ENCODE results near the gene IL20RB.

The IL20RB gene

DNA sequence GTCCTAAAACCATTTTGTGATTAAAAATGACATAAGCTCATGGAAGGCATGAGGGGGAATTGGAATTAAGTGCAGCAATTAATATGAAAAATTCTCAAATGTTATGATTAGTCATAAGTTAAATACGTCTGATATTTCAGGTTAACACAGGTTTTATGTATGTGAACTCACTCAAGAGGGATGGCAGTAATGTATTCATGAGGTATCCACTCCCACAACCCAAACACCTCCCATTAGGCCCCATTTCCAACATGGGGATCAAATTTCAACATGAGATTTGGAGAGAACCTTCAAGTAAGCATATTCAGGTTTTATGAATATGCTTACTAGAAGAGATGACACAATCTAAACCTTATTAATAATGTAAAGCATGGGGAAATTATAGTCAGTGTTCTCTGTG is 41.6 kb upstream of the IL20RB start:
- H3K4me1 Mint-ChIP-seq, result peaks cover 53% of the 10 kb centered on the region

DNA sequence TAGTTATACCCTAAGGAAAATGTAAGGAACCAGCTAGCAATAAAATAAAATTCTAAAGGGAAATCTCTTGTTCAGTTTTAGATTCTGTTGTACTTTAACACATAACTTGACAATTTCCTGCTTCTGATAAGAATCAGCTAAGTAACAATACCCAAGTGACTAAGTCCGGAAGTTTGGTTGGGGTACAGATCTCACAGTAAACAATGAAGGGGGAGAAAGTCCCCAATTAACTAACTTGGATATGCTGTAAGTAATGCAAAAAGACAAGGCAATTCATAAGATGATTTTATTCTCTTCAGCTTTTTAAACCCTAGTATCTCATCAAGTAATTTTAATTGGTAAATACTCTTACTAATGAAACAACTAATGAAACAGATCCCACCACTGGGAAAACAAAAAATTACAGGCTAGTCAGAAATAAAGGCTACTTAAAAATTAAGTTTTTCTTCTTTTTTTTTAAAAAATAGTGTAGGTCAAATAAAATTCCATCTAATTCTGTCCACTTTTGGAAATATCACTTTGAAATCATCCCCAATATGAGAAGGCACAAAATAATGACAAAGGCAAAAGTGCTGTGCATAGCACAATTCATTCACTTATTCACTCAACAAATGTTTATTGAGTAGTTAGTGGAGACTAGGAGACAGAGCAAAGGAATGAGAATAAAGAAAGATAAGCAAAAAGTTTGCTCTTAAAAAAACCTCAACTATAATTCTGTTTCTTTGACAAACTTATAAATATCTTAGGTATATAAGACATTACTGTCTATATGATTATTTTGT is 37.8 kb upstream of the IL20RB start:
- peaks cover 49% of the 10 kb centered on the region for H3K9me3 Mint-ChIP-seq

More for the DNA sequence above, 41.6 kb upstream of the IL20RB start:
- no peaks in the 10 kb centered on the region for H3K27me3 Mint-ChIP-seq (ENCODE audit: low read depth, poor library complexity)
- TF ChIP-seq, protein P1, sequence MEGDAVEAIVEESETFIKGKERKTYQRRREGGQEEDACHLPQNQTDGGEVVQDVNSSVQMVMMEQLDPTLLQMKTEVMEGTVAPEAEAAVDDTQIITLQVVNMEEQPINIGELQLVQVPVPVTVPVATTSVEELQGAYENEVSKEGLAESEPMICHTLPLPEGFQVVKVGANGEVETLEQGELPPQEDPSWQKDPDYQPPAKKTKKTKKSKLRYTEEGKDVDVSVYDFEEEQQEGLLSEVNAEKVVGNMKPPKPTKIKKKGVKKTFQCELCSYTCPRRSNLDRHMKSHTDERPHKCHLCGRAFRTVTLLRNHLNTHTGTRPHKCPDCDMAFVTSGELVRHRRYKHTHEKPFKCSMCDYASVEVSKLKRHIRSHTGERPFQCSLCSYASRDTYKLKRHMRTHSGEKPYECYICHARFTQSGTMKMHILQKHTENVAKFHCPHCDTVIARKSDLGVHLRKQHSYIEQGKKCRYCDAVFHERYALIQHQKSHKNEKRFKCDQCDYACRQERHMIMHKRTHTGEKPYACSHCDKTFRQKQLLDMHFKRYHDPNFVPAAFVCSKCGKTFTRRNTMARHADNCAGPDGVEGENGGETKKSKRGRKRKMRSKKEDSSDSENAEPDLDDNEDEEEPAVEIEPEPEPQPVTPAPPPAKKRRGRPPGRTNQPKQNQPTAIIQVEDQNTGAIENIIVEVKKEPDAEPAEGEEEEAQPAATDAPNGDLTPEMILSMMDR (IDR thresholded peaks at IDR 0.05), result no peak
- H3K4me3 Mint-ChIP-seq, result no peak overlapping the region
- H3K36me3 Mint-ChIP-seq (ENCODE audit: low read depth), result peaks cover 87% of the 10 kb centered on the region
- H3K9me3 Mint-ChIP-seq, result peaks cover 74% of the 10 kb centered on the region
- no peak for DNase-seq
- H3K27ac Mint-ChIP-seq, result no peak overlapping the region

DNA sequence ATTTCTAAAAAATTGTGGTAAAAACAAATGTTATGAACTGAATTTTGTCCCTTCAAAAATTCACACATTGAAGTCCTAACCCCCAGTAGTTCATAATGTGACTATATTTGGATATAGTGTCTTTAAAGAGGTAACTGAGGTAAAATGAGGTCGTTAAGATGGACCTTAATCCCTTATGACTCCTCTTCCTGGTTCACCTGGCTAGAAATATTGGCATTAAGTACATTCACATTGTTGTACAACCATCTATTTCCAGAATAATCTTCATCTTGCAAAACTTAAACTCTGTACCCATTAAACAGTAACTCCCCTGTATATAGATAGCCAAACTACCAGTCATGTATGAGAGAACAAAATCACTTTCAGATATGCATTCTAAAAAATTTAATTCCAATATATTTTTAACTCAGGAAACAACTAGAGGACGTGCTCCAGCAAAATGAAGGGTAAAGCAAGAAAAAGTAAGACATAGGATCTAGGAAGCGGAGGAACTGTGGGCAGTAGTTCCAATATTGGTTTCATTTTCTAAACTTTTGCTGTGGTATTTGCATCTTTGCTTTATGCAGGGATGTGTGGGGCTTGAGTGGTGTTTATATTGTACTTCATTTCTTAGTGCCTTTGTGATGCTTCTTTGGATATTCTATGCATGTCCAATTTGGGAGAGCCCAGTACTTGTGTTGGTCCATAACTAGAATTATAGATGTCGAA is 36.7 kb upstream of the IL20RB start:
- Mint-ChIP-seq H3K27ac (no peak overlapping the region), H3K27me3 (ENCODE audit: low read depth, poor library complexity) (no peaks in the 10 kb centered on the region), H3K4me1 (peaks cover 19% of the 10 kb centered on the region), H3K36me3 (ENCODE audit: low read depth) (peaks cover 58% of the 10 kb centered on the region), H3K9me3 (peaks cover 39% of the 10 kb centered on the region), H3K4me3 (no peak overlapping the region)
- DNase-seq, result no peak
- TF ChIP-seq, protein P1 (IDR thresholded peaks at IDR 0.05), result no peak

More for the DNA sequence above, 37.8 kb upstream of the IL20RB start:
- TF ChIP-seq, protein P1 (IDR thresholded peaks at IDR 0.05), result no peak
- DNase-seq, result no peak
- Mint-ChIP-seq H3K4me3 (no peak overlapping the region), H3K27ac (no peak overlapping the region), H3K27me3 (ENCODE audit: low read depth, poor library complexity) (no peaks in the 10 kb centered on the region), H3K36me3 (ENCODE audit: low read depth) (peaks cover 67% of the 10 kb centered on the region), H3K4me1 (peaks cover 29% of the 10 kb centered on the region)

DNA sequence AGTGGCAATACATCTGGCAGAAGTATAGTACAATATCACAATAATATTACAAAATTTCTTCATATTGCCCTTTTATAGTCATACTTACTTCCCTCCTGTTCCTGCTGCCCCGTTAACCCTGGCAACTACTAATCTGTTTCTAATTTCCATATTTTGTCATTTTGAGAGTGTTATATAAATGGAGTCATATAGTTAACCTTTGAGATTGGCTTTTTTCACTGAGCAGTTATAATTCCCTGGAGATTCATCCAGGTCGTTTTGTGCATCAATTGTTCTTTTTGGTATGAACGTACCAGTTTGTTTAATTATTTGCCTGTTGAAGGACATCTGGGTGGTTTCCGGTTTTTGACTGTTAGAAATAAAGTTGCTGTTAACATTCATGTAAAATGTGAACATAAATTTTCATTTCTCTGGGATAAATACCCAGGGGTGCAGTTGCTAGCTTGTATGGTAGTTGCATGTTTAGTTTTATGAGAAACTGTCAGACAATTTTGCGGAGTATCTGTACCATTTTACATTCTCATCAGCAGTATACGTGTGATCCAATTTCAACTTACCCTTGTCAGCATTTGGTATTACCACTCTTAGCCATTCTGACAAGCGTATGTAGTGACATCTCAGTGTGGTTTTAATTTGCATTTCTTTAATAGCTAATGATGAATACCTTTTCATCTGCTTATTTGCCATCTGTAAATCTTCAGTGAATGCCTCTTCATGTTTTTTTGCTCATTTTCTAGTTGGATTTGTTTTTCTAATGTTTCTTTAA is 32.2 kb upstream of the IL20RB start:
- TF ChIP-seq, protein P1 (IDR thresholded peaks at IDR 0.05), result no peak
- no peak overlapping the region for H3K27ac Mint-ChIP-seq
- no peak for DNase-seq
- peaks cover 42% of the 10 kb centered on the region for H3K36me3 Mint-ChIP-seq (ENCODE audit: low read depth)
- no peaks in the 10 kb centered on the region for H3K4me1 Mint-ChIP-seq
- no peaks in the 10 kb centered on the region for H3K27me3 Mint-ChIP-seq (ENCODE audit: low read depth, poor library complexity)
- H3K4me3 Mint-ChIP-seq, result no peak overlapping the region
- peaks cover 17% of the 10 kb centered on the region for H3K9me3 Mint-ChIP-seq

DNA sequence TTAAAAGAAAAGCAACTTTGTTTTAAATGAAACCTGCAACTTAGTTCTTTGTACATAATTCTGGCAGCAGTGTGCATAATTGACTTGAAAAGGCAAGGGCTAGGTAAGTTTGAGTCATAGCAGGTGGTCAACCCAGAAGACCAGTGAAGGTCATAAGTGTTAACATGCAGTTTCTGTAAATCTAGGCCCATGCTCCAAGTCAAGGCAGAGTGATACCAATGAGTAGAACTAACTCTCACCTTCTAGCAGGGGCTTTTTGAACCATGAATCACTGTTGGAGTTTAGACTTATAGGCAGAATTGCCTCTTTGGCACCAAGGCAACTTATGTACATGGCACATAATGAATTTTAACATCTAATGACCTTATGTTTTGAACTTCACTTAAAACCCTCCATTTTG is 29.5 kb upstream of the IL20RB start:
- TF ChIP-seq, protein P1 (IDR thresholded peaks at IDR 0.05), result no peak
- Mint-ChIP-seq H3K4me3 (no peak overlapping the region), H3K4me1 (no peaks in the 10 kb centered on the region), H3K27me3 (ENCODE audit: low read depth, poor library complexity) (no peaks in the 10 kb centered on the region), H3K36me3 (ENCODE audit: low read depth) (peaks cover 33% of the 10 kb centered on the region), H3K27ac (no peak overlapping the region), H3K9me3 (no peaks in the 10 kb centered on the region)
- DNase-seq, result no peak
